GM13976 (cell line): Measurements from ENCODE around the gene TEAD2.

ENCODE experiments used
- DNase-seq: peaks from one replicate; pipeline ENCODE4 v3.0.0; 2012; ENCODE audit warnings: low spot score
- in situ Hi-C: fragments of 300-500 bp; cut with MboI; formaldehyde crosslinking; loops from one replicate; pipeline ENCODE4 v1.12.0; 2022; ENCODE audit warnings: low sequenced_read_pairs, mixed read lengths, inconsistent platforms; ENCODE audit not compliant: unreplicated experiment
- TF ChIP-seq, protein P1 (sequence below): IDR thresholded peaks from 2 replicates; pipeline ENCODE4 v1.5.1; 2012; ENCODE audit warnings: borderline replicate concordance, mild to moderate bottlenecking; ENCODE audit not compliant: insufficient read depth; ENCODE audit errors: extremely low read depth, missing control alignments, control extremely low read depth

The TEAD2 gene

DNA sequence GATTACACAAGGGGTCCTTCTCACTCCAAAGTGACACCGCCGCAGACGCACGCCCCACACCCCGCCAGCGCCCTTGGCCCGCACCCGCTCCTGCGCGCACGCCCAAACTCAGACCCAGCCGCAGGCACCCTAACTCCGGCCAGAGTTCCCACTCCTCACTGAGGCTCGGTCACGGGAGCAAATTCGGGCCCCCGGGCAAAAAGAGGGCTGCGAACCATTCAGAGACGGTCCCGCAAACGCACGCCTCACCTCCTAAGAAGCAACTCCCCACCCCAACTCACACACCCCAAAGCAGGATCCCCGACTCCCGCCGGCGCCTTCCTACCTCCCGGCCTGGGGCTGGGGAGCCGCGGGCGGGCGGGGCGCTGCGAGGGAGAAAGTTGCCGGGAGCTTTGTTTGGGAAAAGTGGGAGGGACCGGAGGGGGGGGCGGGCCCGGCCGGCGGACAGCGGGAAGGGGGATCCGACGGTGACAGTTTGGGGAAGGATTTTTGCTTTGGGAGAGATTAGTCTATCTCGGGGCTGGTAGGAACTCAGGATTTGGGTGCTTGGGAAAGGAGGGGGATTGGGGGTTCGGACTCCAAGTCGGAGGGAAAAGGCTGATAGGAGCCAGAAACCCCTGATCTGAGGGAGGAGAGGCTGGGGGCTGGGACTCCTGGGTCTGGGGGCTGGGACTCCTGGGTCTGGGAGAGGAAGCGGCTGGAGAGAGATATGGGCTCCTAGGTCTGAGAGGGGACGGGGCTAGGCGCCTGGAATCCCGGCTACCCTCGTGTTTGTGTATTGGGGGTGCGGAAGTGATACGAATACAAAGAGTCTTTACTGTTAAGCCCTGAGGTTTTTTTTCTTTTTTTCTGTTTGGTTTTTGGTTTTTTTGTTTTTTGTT, at the start of gene TEAD2:
Gene TEAD2, minus strand, starts transcription at position 369 of the 881 bp plus-strand sequence. CDS start 2,341 bp downstream, outside the sequence.
- no peak for DNase-seq
- TF ChIP-seq, protein P1, sequence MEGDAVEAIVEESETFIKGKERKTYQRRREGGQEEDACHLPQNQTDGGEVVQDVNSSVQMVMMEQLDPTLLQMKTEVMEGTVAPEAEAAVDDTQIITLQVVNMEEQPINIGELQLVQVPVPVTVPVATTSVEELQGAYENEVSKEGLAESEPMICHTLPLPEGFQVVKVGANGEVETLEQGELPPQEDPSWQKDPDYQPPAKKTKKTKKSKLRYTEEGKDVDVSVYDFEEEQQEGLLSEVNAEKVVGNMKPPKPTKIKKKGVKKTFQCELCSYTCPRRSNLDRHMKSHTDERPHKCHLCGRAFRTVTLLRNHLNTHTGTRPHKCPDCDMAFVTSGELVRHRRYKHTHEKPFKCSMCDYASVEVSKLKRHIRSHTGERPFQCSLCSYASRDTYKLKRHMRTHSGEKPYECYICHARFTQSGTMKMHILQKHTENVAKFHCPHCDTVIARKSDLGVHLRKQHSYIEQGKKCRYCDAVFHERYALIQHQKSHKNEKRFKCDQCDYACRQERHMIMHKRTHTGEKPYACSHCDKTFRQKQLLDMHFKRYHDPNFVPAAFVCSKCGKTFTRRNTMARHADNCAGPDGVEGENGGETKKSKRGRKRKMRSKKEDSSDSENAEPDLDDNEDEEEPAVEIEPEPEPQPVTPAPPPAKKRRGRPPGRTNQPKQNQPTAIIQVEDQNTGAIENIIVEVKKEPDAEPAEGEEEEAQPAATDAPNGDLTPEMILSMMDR = no peak
- in situ Hi-C loops = no loop called here

DNA sequence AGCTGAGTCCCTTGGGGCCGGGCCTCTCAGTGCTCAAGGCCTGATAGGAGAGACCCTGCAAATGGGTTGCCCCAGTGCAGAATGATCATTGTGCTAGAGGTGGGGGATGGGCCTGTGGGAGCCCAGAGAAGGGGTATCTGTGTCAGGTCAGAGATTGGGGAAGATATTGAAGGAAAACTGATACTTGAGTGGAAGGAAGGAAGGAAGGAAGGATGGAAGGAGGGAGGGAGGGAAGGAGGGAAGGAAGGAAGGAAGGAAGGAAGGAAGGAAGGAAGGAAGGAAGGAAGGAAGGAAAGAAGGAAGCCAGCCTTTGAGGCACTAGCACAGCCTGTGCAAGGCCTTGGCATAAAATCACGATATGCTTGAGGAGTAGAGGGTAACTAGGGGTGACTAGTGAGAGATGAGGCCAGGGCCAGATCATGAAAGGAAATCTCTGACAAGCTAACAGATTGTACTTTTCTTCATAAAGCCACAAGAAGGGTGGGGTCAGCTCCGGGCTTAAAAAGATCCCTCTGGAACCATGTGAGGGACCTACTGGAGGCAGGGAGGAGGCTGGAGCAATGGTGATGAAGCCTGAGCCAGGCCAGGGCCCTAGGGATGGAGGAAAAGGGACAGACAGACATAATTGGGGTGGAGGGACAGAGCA, 49.6 kb upstream of the TEAD2 start:
- no peak for DNase-seq
- TF ChIP-seq, protein P1 = no peak
- in situ Hi-C loops = no loop called here

DNA sequence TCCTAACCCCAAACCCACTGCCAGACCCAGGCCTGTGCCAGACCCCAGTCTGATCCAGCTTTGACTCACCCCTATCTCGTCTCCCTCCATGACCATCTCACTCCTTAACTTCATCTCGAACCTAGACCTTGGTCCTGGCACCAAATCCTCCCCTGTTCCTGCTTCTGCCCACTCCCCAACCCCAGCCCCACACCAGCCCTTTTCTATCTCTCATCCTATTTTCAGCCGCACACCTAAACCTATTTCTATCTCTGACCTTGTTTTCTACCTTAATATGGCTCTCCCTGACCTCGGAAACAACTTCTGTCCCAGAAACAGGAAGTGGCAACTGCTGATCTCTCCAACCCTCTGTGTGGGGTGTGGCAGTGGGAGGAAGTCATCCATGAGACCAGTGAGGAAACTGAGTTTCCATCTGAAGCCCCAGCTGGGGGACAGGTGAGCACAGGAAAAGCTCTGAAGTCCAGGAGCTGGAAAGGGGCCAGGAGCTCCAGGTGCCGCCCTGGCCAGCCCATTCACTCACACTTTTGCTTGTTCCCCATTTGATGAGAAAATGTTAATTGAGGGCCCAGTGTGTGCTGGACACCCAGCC, 47.3 kb upstream of the TEAD2 start:
- in situ Hi-C loops = no loop called here

DNA sequence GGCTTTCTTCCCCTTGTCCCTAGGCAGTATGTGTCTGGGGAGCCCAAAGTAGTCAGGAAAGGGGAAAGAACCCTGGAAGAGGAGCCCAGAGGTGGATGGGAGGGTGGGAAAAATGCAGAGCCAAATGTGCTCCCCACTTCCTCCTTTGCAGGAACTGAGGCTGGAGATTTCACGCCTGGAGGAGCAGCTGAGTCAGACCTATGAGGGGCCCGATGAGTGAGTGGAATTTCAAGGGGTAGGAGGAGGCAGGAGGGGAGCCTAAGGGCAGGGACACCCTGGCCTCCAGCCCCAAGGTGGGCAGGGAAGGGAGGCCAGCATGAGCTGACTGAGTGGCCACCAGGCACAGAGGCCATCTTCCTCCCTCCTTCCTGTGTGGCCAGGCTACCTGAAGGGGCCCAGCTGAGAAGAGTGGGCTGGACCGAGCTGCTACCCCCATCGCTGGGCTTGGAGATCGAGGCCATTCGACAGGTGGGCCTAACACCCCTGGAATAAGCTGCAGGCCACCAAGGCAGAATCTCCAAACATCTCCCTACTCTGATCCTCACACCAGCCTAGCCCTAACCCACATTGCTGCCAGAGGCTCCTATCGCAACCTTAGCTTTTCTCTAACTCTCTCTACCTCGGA, 46.7 kb upstream of the TEAD2 start:
- in situ Hi-C loops = no loop called here
- DNase-seq = no peak
- TF ChIP-seq, protein P1 = no peak

More for the DNA sequence above, 47.3 kb upstream of the TEAD2 start:
- no peak for DNase-seq
- TF ChIP-seq, protein P1 = no peak

DNA sequence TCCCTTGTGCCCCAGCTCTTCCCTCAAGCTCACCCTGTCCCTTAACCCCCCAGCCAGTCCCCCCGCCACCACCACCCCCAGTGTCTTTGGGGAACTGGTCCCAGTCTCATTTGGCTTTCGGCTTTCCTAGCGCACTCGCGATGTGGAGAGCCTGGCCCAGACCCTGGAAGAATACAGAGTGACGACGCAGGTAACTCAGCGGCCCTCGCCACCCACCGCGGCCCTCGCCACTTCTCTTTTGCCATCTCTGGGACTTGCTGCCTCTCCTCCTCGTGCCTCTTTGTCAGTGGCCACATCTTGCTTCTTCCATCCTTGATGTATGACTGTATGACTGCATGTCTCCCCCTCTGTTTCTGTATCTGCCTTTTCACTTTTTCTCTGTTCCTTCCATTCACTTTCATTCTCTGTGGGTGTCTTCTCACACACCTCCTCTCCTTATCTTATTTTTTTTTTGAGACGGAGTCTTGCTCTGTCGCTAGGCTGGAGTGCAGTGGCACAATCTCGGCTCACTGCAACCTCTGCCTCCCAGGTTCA, 45.3 kb upstream of the TEAD2 start:
- in situ Hi-C loops = no loop called here
- TF ChIP-seq, protein P1 = no peak
- DNase-seq = no peak

DNA sequence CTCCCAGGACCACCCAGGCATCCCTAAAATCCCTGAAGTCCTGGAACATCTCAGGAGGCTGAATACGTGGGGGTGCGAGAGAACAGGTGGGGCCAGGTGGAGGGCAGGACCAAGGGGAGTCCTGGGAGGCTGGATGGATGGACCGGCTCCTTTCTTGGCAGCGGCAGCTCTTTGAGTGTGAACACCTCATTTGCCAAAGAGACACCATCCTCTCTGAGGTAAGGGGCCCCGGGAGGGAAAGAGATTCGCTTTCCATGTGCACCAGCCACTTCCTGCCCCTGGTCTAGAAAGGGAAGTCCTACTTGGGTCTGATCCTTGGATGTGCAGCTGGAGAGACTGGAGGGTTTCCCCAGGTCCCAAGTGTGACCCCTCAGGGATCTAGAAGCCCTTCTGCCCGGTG, 44.9 kb upstream of the TEAD2 start:
- TF ChIP-seq, protein P1 = no peak
- in situ Hi-C loops = no loop called here
- no peak for DNase-seq
